ENCODE data around the gene ARHGAP10.

DNA sequence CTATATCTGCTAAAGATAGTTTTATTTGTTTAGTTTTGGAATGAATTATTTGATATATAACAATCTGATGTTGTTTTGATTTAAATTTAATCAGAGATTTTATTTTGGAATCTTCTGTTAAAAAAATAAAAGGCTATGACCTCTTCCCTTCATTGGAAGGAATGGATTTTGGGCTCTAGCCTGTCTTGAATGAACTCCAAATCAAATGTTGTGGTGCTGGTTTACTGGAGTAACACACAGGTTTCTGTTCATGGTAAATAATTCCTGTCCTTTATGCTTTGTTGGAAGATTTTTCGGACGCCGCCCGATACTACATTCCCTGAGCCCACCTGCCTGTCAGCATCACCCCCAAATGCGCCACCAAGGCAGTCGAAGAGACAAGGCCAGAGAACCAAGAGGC is 291.1 kb downstream of the ARHGAP10 start:
- TF ChIP-seq EZH2 (IDR thresholded peaks at IDR 0.05; ENCODE audit: borderline replicate concordance, insufficient read depth, low read depth, low read length, poor library complexity, severe bottlenecking), result no peak
- TF ChIP-seq, protein P1, sequence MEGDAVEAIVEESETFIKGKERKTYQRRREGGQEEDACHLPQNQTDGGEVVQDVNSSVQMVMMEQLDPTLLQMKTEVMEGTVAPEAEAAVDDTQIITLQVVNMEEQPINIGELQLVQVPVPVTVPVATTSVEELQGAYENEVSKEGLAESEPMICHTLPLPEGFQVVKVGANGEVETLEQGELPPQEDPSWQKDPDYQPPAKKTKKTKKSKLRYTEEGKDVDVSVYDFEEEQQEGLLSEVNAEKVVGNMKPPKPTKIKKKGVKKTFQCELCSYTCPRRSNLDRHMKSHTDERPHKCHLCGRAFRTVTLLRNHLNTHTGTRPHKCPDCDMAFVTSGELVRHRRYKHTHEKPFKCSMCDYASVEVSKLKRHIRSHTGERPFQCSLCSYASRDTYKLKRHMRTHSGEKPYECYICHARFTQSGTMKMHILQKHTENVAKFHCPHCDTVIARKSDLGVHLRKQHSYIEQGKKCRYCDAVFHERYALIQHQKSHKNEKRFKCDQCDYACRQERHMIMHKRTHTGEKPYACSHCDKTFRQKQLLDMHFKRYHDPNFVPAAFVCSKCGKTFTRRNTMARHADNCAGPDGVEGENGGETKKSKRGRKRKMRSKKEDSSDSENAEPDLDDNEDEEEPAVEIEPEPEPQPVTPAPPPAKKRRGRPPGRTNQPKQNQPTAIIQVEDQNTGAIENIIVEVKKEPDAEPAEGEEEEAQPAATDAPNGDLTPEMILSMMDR (IDR thresholded peaks at IDR 0.05), result no peak

All from B cell (primary cell).